ENCODE results near the gene PSMB9. TPM values are rescaled to one million over a fixed set of nuclear protein-coding genes. Genes with fewer than 3 reads are reported as not detected.
"Not testable (repeated sequence)": the region's sequence is repeated elsewhere in the genome, so short reads cannot be mapped to it uniquely, and the experiment has no call there.

The PSMB9 gene
- total RNA-seq, 2 experiments from 2014 or later = 315 to 316 TPM

DNA sequence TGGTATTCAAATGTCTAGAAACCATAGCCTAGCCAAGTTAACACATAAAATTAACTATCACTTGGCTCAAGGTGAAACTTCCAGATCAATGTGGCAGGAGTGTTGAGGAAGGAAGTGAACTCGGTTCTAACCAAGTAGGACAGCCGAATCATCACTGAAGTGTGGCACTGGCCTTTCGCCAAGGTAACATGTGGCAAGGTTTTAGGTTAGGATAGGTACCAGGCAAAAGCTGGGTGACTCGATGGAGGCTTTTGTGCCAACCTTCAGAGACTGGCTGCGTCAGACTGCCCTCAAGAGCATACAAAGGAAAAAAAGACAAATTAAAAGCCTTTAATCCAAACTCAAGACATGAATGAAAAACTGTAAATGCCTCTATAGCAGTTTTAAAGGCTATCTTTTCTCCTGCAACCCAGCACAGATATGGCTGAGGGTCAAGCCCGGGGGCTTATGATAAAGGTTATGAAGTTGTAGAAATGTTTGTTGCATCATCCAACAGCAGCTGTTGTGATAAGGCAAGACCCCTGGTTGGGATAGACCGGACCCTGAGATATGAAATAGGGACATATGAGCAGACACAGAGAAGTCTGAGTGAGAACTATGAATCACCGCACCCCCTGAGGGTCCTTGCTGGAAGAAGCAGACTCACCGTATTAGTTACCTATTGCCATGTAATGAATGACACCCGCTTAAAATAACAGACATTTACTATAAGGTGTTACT is 11.9 kb downstream of the PSMB9 start:
- Mint-ChIP-seq H3K9me3 (no peaks in the 10 kb centered on the region), H3K36me3 (peaks cover 19% of the 10 kb centered on the region), H3K27me3 (no peaks in the 10 kb centered on the region), H3K4me1 (peaks cover 50% of the 10 kb centered on the region), H3K27ac (peak overlapping the region; percentile 88), H3K4me3 (no peak overlapping the region)
- DNase-seq = no peak

DNA sequence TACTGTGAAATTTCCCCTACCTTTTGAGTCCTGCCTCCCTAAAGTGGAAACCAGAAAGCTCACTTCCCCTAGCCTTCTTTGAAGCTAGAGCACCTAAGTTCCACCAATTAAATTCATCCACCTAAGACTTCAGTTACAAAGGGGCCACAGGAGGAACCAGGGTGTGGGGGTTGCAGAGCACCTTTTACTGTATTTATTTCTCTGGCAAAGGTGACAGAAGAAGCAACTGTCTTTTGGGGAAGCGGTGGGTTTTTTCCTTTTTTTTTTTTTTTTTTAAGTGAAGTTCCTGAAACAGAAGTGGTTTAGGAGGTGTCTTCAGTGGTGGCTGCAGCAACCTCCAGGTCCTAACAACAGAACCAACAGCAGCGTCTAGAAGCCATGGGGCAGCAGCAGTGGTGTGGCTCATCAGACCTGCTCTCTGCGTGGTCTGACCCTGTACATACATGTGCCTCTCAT is 13.1 kb downstream of the PSMB9 start:
- peak overlapping the region; percentile 88 for H3K27ac Mint-ChIP-seq
- no peaks in the 10 kb centered on the region for H3K27me3 Mint-ChIP-seq
- H3K4me1 Mint-ChIP-seq = peaks cover 52% of the 10 kb centered on the region
- peak overlapping the region; percentile 58 for H3K4me3 Mint-ChIP-seq
- DNase-seq = no peak
- H3K36me3 Mint-ChIP-seq = peaks cover 14% of the 10 kb centered on the region
- no peaks in the 10 kb centered on the region for H3K9me3 Mint-ChIP-seq

GRCh38 chr6:32867554-32868256 is 13.7 kb downstream of the PSMB9 start:
- Mint-ChIP-seq H3K4me1 (peaks cover 52% of the 10 kb centered on the region), H3K9me3 (no peaks in the 10 kb centered on the region), H3K27me3 (no peaks in the 10 kb centered on the region), H3K27ac (peak overlapping the region; percentile 88), H3K36me3 (peaks cover 14% of the 10 kb centered on the region), H3K4me3 (peak overlapping the region; percentile 58)
- no peak for DNase-seq

- H3K36me3 Mint-ChIP-seq = peaks cover 11% of the 10 kb centered on the region
- H3K27ac Mint-ChIP-seq = no peak overlapping the region
- H3K9me3 Mint-ChIP-seq = no peaks in the 10 kb centered on the region
- no peaks in the 10 kb centered on the region for H3K27me3 Mint-ChIP-seq
- H3K4me1 Mint-ChIP-seq = peaks cover 52% of the 10 kb centered on the region
- peak; percentile 75 for DNase-seq
- no peak overlapping the region for H3K4me3 Mint-ChIP-seq
Observed at GRCh38 chr6:32868257-32868788, 14.3 kb downstream of the PSMB9 start.

- DNase-seq, H3K9me3 Mint-ChIP-seq, H3K36me3 Mint-ChIP-seq, H3K4me3 Mint-ChIP-seq, H3K27me3 Mint-ChIP-seq, H3K27ac Mint-ChIP-seq: not testable (repeated sequence)
- peaks cover 19% of the 10 kb centered on the region for H3K4me1 Mint-ChIP-seq
Observed at GRCh38 chr6:32873947-32874346, 20.0 kb downstream of the PSMB9 start.

- DNase-seq = no peak
- H3K4me1 Mint-ChIP-seq = peaks cover 4% of the 10 kb centered on the region
- no peak overlapping the region for H3K4me3 Mint-ChIP-seq
- H3K27ac Mint-ChIP-seq = no peak overlapping the region
- peaks cover 15% of the 10 kb centered on the region for H3K27me3 Mint-ChIP-seq
- peaks cover 5% of the 10 kb centered on the region for H3K36me3 Mint-ChIP-seq
- no peaks in the 10 kb centered on the region for H3K9me3 Mint-ChIP-seq
Observed at GRCh38 chr6:32876603-32877002, 22.6 kb downstream of the PSMB9 start.

DNA sequence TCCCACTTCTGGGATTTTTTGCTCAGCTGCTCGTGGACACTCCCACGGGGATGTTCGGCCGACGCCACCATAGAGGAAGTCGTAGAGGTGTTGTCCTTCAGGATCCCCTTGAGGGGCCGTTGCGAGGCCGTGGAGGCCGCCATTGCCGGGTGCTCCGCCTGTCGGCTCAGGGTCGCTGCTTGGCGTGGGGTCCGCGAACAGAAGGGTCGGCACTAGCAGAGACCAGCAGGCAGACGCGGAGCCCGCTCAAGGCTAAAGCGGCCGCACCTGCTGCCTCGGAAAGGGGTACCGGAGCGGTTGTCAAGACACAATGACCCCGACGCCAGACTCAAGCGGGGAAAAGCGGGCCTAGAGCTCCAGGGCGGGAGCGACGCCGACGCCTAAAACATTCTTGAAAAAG is 25.7 kb downstream of the PSMB9 start:
- peaks cover 11% of the 10 kb centered on the region for H3K27me3 Mint-ChIP-seq
- no peaks in the 10 kb centered on the region for H3K9me3 Mint-ChIP-seq
- H3K36me3 Mint-ChIP-seq = peaks cover 2% of the 10 kb centered on the region
- H3K27ac Mint-ChIP-seq = no peak overlapping the region
- no peak for DNase-seq
- H3K4me3 Mint-ChIP-seq = no peak overlapping the region
- H3K4me1 Mint-ChIP-seq = peaks cover 3% of the 10 kb centered on the region

- H3K4me3 Mint-ChIP-seq = not testable (repeated sequence)
- peaks cover 11% of the 10 kb centered on the region for H3K27me3 Mint-ChIP-seq
Observed at GRCh38 chr6:32880962-32881361, 27.0 kb downstream of the PSMB9 start.

GRCh38 chr6:32882879-32883250 is 28.9 kb downstream of the PSMB9 start:
- peaks cover 2% of the 10 kb centered on the region for H3K36me3 Mint-ChIP-seq
- no peak overlapping the region for H3K27ac Mint-ChIP-seq
- peaks cover 7% of the 10 kb centered on the region for H3K4me1 Mint-ChIP-seq
- H3K9me3 Mint-ChIP-seq = no peaks in the 10 kb centered on the region
- H3K4me3 Mint-ChIP-seq = no peak overlapping the region
- no peak for DNase-seq
- H3K27me3 Mint-ChIP-seq = peaks cover 6% of the 10 kb centered on the region

More at GRCh38 chr6:32880962-32881361, 27.0 kb downstream of the PSMB9 start:
- DNase-seq, H3K9me3 Mint-ChIP-seq, H3K36me3 Mint-ChIP-seq, H3K27ac Mint-ChIP-seq, H3K4me1 Mint-ChIP-seq: not testable (repeated sequence)

- Mint-ChIP-seq H3K9me3 (no peaks in the 10 kb centered on the region), H3K36me3 (peaks cover 2% of the 10 kb centered on the region), H3K4me1 (peaks cover 7% of the 10 kb centered on the region), H3K4me3 (no peak overlapping the region), H3K27me3 (peaks cover 6% of the 10 kb centered on the region), H3K27ac (no peak overlapping the region)
- DNase-seq = no peak
Observed at GRCh38 chr6:32883789-32884188, 29.8 kb downstream of the PSMB9 start.

GRCh38 chr6:32885698-32886286 is 31.8 kb downstream of the PSMB9 start:
- no peaks in the 10 kb centered on the region for H3K36me3 Mint-ChIP-seq
- H3K4me3 Mint-ChIP-seq = no peak overlapping the region
- no peaks in the 10 kb centered on the region for H3K9me3 Mint-ChIP-seq
- no peak for DNase-seq
- no peaks in the 10 kb centered on the region for H3K27me3 Mint-ChIP-seq
- H3K4me1 Mint-ChIP-seq = peaks cover 7% of the 10 kb centered on the region
- no peak overlapping the region for H3K27ac Mint-ChIP-seq

GRCh38 chr6:32886681-32887383 is 32.8 kb downstream of the PSMB9 start:
- Mint-ChIP-seq H3K27ac (no peak overlapping the region), H3K36me3 (no peaks in the 10 kb centered on the region), H3K9me3 (no peaks in the 10 kb centered on the region), H3K27me3 (no peaks in the 10 kb centered on the region), H3K4me1 (peaks cover 7% of the 10 kb centered on the region), H3K4me3 (no peak overlapping the region)
- no peak for DNase-seq

DNA sequence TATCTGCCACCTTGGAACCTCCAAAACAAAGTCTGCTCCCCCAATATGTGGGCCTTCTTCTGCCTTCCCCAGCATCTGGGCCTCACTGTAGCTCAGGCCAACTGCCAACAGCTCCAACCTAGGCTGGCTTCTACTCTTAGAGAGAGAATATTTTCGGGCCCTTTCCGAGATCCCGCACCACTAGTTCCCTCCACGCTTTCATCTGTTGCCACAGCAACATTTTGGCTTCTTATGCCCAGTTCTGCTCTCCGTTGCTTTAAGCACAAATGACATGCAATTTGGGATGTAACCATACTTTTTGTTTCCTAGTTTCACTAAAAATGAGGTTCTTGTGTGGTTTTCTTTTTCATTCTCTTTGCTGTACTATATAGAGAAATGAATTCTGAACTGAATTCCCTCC is 33.6 kb downstream of the PSMB9 start:
- no peaks in the 10 kb centered on the region for H3K27me3 Mint-ChIP-seq
- no peaks in the 10 kb centered on the region for H3K36me3 Mint-ChIP-seq
- no peak overlapping the region for H3K27ac Mint-ChIP-seq
- H3K4me3 Mint-ChIP-seq = no peak overlapping the region
- H3K9me3 Mint-ChIP-seq = no peaks in the 10 kb centered on the region
- DNase-seq = no peak
- peaks cover 4% of the 10 kb centered on the region for H3K4me1 Mint-ChIP-seq

GRCh38 chr6:32888576-32888975 is 34.6 kb downstream of the PSMB9 start:
- Mint-ChIP-seq H3K9me3 (no peaks in the 10 kb centered on the region), H3K4me1 (peaks cover 6% of the 10 kb centered on the region), H3K27ac (no peak overlapping the region), H3K27me3 (no peaks in the 10 kb centered on the region), H3K36me3 (no peaks in the 10 kb centered on the region), H3K4me3 (no peak overlapping the region)
- no peak for DNase-seq

DNA sequence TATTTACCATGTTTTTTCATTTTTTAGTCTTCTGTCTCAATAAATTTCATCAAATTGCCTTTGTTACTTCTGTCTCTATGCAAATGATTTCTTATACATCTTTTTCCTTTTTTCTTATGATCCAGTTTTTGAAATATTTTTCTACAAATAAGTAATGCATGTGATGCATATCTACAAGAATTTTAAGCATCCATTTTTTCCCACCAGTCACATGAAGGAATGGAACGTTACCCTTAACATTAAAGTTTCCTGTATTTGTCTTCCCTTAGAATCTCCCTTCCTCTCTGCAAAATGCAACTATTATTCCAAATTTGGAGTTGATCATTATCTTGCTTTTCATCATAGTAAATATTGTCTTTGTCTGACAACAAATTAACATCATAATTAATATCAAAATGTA is 35.5 kb downstream of the PSMB9 start:
- no peak for DNase-seq
- no peaks in the 10 kb centered on the region for H3K27me3 Mint-ChIP-seq
- H3K4me1 Mint-ChIP-seq = peaks cover 6% of the 10 kb centered on the region
- no peaks in the 10 kb centered on the region for H3K9me3 Mint-ChIP-seq
- no peak overlapping the region for H3K27ac Mint-ChIP-seq
- H3K36me3 Mint-ChIP-seq = no peaks in the 10 kb centered on the region
- H3K4me3 Mint-ChIP-seq = no peak overlapping the region
